ENCODE measurements around the gene GPBAR1. TPM values are rescaled to one million over a fixed set of nuclear protein-coding genes. Genes with fewer than 3 reads are reported as not detected.

Gene GPBAR1
- total and polyA plus RNA-seq, 5 donors, result 3.5 to 8.6 (median 5.6) TPM

DNA sequence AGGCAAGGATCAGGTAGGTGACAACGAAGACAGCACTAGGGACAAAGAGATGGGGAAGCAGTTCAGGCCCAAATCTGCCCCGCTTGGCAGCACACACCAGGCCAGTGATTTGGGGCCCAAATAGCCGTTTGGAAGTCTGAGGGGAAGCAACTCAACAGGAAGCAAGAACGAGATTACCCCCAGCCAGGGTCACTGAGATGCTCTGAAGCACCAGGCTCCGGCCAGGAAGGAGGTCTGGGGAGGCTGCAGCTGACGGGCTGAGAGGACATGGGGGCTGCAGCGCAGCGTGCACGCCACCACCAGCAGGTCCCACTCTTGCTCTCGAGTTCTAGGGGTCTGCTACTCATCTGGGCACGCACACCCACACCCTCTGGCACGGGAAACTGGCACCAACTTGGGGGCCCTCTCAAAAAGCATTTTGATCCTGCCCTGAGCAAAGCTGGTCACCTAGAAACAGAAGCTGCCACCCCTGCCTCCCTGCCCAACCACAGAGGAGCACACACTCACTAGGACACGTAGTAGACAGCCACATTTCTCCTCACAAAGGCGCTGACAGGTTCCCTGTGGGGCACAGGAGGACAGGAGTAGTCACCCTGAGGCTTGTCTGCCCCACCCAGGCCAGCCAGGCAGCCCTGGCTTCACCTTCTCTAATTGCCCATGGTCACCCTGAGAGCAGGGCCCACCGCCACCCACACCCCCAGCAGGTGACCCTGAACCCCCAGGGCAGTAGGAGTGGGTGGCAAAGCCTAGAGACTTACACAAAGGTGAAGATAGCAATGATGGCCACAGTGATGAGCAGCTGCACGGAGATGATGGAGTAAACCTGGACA lies 17.9 kb downstream of the GPBAR1 start:
- ATAC-seq (no peak), DNase-seq (peak in 1 of 3 donors; percentile 53)
- no peaks in the 10 kb centered on the region for H3K27me3 ChIP-seq (ENCODE audit: control insufficient read depth, insufficient read depth)
- H3K4me1 ChIP-seq (ENCODE audit: control insufficient read depth, insufficient read depth, low read length), result peaks cover 10% of the 10 kb centered on the region
- intact Hi-C loops (cut with DNase I), result no loop called here
- WGBS, result 78% methylated on average over 16 of the region's 16 CpGs
- H3K9me3 ChIP-seq (ENCODE audit: control insufficient read depth, low read length), result no peaks in the 10 kb centered on the region
- H3K27ac ChIP-seq (ENCODE audit: low read length), result no peak overlapping the region
- no peak overlapping the region for H3K4me3 ChIP-seq (ENCODE audit: low read length)

DNA sequence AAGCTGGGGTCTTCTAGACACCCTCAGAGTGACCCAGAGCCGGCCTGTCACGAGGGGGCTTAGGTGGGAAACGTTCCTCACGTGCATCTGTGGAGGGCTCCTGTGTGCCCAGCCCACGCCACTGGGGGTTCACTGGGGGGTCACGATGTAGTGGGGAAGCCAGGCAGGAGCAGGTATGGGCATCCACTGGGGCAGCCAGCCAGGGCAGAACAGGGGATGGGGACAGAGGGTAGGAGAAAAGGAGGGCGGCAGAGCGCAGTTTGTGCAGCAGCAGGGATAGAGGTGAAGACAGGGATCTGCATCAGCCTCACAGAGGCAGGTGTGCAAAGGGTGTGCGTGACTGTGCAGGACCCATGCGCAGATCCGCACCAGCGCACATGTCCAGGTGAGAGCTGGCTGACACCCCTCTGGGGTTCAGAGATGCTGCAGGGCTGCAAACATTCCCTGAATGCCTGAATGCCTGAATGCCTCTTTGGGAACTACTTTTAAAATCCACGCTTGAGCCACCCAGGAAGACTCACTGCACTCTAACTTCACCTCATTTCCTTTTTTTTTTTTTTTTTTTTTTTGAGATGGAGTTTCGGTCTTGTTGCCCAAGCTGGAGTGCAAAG lies 19.6 kb downstream of the GPBAR1 start:
- ATAC-seq, result no peak
- H3K9me3 ChIP-seq (ENCODE audit: control insufficient read depth, low read length), result no peaks in the 10 kb centered on the region
- H3K4me3 ChIP-seq (ENCODE audit: low read length), result no peak overlapping the region
- peak in 1 of 3 donors; percentile 55 for DNase-seq
- intact Hi-C loops (cut with DNase I), result no loop called here
- no peaks in the 10 kb centered on the region for H3K27me3 ChIP-seq (ENCODE audit: control insufficient read depth, insufficient read depth)
- H3K27ac ChIP-seq (ENCODE audit: low read length), result no peak overlapping the region
- WGBS, result 91% methylated on average over 14 of the region's 14 CpGs
- H3K4me1 ChIP-seq (ENCODE audit: control insufficient read depth, insufficient read depth, low read length), result peaks cover 19% of the 10 kb centered on the region

DNA sequence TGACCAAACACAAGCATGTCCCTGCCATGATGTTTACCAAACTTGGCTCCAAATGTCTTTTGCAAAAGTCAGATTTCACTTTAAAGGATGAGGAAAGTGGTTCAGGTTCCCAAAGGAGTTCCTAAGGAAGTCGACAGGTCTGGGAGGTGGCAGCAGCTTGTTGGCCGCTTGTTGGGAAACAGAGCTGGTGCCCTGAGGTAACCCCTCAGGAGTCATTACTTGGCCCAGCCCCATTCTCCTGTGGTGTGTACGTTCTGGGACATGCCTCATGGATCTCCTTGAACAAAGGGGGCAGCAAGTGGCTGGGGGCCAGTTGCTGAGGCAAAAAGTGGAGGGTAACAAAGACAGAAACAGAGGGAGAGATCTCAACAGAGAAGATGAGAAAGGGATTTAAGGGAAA lies 20.6 kb downstream of the GPBAR1 start:
- H3K4me1 ChIP-seq (ENCODE audit: control insufficient read depth, insufficient read depth, low read length), result peaks cover 27% of the 10 kb centered on the region
- ATAC-seq (no peak), DNase-seq (no peak)
- no peaks in the 10 kb centered on the region for H3K27me3 ChIP-seq (ENCODE audit: control insufficient read depth, insufficient read depth)
- H3K4me3 ChIP-seq (ENCODE audit: low read length), result no peak overlapping the region
- peak overlapping the region; percentile 69 for H3K27ac ChIP-seq (ENCODE audit: low read length)
- intact Hi-C loops (cut with DNase I), result no loop called here
- no peaks in the 10 kb centered on the region for H3K9me3 ChIP-seq (ENCODE audit: control insufficient read depth, low read length)
- WGBS, result 49% methylated on average over 3 of the region's 3 CpGs

DNA sequence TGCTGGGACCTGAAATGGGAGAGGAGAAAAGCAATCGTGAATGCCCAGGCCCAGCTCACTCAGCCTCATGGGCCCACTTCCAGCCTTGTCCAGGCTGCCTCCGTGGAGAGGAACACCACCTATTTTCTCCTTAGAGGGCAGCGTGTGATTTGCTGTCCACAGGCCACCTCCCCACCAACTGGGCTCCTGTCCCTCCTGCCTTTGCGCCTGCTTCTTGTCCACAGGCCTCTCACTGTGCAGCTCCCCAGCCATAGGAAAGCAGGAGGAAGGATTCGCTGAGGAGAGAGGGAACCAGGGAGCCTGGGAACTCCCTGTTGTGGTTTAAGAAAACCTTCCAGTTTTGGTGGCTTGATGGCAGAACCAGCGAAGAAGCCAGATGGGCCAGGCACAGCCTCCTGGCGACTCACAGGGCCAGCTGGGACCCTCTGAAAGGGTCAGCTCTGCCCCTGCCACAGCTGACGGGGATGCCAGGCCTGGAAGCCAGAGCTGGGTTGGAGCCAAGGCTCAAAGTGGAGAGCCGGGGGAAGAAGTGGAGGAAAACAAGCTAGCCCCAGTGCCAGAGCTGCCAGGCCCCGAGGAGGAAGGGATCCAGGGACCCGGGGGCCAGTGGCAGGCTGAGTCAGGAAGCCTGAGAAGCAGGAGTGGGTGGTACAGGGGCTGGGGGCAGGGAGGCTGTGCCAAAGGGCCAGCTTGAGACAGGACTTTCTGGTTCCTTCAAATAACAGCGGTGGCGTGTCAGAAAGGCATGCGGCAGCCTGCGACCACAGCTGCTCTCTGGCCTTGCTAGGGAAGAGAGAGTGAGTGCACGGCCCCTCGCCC lies 21.6 kb downstream of the GPBAR1 start:
- WGBS, result 52% methylated on average over 17 of the region's 17 CpGs
- no peaks in the 10 kb centered on the region for H3K9me3 ChIP-seq (ENCODE audit: control insufficient read depth, low read length)
- H3K27me3 ChIP-seq (ENCODE audit: control insufficient read depth, insufficient read depth), result no peaks in the 10 kb centered on the region
- H3K4me3 ChIP-seq (ENCODE audit: low read length), result no peak overlapping the region
- intact Hi-C loops (cut with DNase I), result no loop called here
- peaks cover 29% of the 10 kb centered on the region for H3K4me1 ChIP-seq (ENCODE audit: control insufficient read depth, insufficient read depth, low read length)
- DNase-seq (peak in 2 of 3 donors; percentile 60 to 71), ATAC-seq (no peak)
- peak overlapping the region; percentile 69 for H3K27ac ChIP-seq (ENCODE audit: low read length)

DNA sequence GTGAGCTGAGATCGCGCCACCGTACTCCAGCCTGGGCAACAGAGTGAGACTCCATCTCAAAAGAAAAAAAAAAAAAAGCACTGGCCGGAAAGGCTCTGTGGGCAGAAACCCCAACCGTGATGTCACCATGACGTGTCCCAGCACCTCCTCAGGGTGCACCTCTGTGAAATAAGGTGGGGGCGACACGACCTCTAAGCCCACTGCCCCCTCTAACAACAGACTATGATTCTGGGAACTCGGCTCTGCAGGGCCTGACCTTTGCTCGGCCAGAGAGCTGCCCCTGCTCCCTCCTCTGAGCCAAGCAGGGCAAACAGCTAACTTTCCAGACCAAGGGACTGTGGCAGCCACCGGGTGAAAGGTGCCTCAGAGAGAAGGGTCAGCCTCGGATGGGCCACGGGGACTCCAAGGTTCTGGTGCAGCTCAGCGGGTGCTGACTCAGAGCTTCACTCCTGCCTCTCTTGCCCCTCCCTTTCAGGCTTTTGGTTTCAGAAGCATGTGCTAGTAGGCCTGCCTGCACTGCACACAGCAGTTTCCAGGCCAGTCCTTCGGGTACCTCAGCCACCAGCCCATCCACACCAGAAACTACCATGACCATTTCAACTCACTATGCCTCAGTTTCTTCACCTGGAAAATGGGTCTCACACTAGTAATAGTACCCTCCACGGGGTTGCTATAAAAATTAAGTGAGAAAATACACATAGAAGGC lies 23.4 kb downstream of the GPBAR1 start:
- Histone ChIP-seq H3K4me3 (ENCODE audit: low read length) (no peak overlapping the region), H3K27ac (ENCODE audit: low read length) (peak overlapping the region; percentile 8), H3K27me3 (ENCODE audit: control insufficient read depth, insufficient read depth) (no peaks in the 10 kb centered on the region), H3K4me1 (ENCODE audit: control insufficient read depth, insufficient read depth, low read length) (peaks cover 32% of the 10 kb centered on the region), H3K9me3 (ENCODE audit: control insufficient read depth, low read length) (no peaks in the 10 kb centered on the region)
- 64% methylated on average over 16 of the region's 16 CpGs for WGBS
- ATAC-seq (peak in 1 of 2 donors; percentile 4), DNase-seq (peak; percentile 68 to 70 (median 69))
- intact Hi-C loops (cut with DNase I), result no loop called here

DNA sequence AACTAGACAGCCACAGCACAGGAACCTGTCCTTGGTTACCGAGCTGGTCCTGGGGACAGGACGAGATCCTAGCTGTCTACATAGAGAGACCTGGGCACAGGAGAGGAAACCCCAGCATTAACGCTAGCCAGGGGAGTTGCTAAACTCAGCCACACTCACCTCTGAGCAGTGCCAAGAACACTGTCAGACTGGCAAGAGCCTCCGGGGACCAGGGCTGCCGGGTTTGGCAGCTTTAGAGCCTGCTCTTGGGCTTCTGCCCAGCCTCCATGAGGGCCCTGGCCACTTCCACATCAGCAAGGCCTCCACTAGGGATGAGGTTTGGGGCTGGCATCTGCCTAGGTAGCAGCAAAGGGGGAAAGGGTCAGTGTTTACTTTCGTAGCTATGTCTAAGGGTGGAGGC lies 24.8 kb downstream of the GPBAR1 start:
- ATAC-seq, result peak; percentile 7 to 31
- intact Hi-C loops (cut with DNase I), result no loop called here
- no peak overlapping the region for H3K4me3 ChIP-seq (ENCODE audit: low read length)
- peak overlapping the region; percentile 100 for H3K27ac ChIP-seq (ENCODE audit: low read length)
- H3K4me1 ChIP-seq (ENCODE audit: control insufficient read depth, insufficient read depth, low read length), result peaks cover 39% of the 10 kb centered on the region
- no peaks in the 10 kb centered on the region for H3K27me3 ChIP-seq (ENCODE audit: control insufficient read depth, insufficient read depth)
- 22% methylated on average over 6 of the region's 6 CpGs for WGBS
- H3K9me3 ChIP-seq (ENCODE audit: control insufficient read depth, low read length), result no peaks in the 10 kb centered on the region
- peak; percentile 76 to 85 (median 82) for DNase-seq

DNA sequence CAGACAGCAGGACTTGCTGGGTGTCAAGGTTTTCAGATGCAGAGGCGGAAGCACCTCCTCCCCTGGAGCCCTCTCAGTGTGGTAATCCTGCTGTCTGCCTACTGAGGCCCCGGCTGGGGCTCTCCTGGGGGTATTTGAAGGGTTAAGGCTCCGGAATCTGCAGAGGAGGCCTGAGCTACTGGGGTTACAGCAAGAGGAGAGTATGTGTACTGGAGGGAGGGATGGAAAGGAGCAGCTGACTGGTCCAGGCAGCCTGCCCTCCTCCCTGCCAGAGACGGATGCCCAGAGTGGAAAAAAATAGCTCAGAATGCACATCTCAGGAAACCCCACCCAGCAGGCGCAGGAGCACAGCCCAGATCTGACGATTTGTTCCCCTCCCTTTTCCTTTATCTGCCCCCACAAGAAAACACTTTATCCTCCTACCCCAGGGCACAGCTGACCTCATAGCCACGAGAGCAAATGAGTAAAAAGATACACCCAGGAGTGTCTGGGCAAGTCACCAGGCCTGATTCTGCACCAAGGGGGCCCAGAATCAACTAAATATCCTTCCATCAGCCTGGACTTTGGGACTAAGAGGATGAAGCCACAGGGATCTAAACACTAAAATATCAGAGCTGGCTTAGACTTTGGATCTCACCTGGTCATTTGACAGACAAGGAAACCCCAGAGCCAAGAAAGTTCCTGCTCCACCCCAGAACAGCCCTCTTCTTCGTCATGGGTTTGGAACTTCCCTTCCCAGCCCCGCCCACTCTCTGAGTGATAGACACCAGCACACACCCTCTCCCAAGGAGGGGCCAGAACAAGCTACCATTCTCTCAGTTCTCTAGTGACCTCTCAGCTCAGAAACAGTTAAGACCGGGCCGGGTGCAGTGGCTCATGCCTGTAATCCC lies 26.0 kb downstream of the GPBAR1 start:
- Histone ChIP-seq H3K9me3 (ENCODE audit: control insufficient read depth, low read length) (no peaks in the 10 kb centered on the region), H3K27ac (ENCODE audit: low read length) (peak overlapping the region; percentile 100), H3K27me3 (ENCODE audit: control insufficient read depth, insufficient read depth) (no peaks in the 10 kb centered on the region), H3K4me1 (ENCODE audit: control insufficient read depth, insufficient read depth, low read length) (peaks cover 42% of the 10 kb centered on the region), H3K4me3 (ENCODE audit: low read length) (peak overlapping the region; percentile 29)
- intact Hi-C loops (cut with DNase I), result no loop called here
- 2% methylated on average over 11 of the region's 11 CpGs for WGBS
- DNase-seq (peak; percentile 92 to 96 (median 93)), ATAC-seq (peak; percentile 89 to 90)

DNA sequence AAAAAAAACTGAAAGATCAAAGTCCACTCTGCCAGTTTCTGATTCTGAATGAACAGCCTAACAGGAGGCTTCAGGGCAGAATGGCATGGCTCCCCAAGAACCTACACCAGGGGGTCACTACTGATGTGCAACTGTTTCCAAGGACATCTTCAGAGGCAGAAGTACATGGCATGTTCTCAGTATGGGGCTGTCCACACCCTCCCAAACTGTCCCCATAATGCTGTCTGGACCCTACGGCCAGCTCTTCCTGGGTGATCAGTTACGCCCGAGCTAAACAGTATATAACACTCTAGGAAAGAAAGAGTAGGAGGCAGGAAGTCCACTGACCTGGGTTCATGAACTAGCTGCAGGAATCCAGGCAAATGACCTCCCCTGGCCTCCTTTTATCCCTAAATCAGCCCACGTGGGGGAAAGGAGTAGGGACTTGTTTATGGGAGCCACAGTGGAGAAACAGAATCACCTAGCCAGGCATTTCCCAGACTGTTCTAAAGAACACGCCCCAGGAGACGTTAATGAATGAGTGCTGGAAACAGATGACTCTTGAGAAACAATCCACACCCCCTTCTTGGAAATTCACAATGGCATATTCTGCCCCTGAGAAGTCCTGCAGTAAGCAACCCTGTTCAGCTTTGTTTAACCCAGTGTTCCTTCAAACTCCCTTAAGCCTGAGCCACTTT lies 29.0 kb downstream of the GPBAR1 start:
- intact Hi-C loops (cut with DNase I), result loop anchor here (5.0 to 10.0 kb wide), 4 partner anchors 105 to 358 kb away; partner anchors contain the start of gene CTDSP1 (in 4 of the 4)
- 35% methylated on average over 6 of the region's 6 CpGs for WGBS
- peaks cover 26% of the 10 kb centered on the region for H3K4me1 ChIP-seq (ENCODE audit: control insufficient read depth, insufficient read depth, low read length)
- peak in 1 of 3 donors; percentile 24 for DNase-seq
- H3K27ac ChIP-seq (ENCODE audit: low read length), result peak overlapping the region; percentile 86
- H3K27me3 ChIP-seq (ENCODE audit: control insufficient read depth, insufficient read depth), result no peaks in the 10 kb centered on the region
- H3K9me3 ChIP-seq (ENCODE audit: control insufficient read depth, low read length), result no peaks in the 10 kb centered on the region
- ATAC-seq, result peak in 1 of 2 donors; percentile 5
- peak overlapping the region; percentile 48 for H3K4me3 ChIP-seq (ENCODE audit: low read length)
